Mesothelial cell of epicardium (in vitro differentiated cells): ENCODE measurements around the gene ZNF536. TPM values are rescaled to one million over a fixed set of nuclear protein-coding genes. Genes with fewer than 3 reads are reported as not detected.
"Not testable (repeated sequence)": the region's sequence is repeated elsewhere in the genome, so short reads cannot be mapped to it uniquely, and the experiment has no call there.

Experiments
- DNase-seq, 2 experiments: peaks; one replicate each; pipeline ENCODE4 v3.0.0; 2021; ENCODE audit warnings: low spot score in 2 of 2; ENCODE audit not compliant: unreplicated experiment in 2 of 2
- H3K27ac Mint-ChIP-seq: 2 replicates; pipeline ENCODE4 v1.8.0; 2021; ENCODE audit warnings: mixed read lengths
- H3K27me3 Mint-ChIP-seq: 2 replicates; pipeline ENCODE4 v1.8.0; 2021; ENCODE audit warnings: low read depth, mixed read lengths
- H3K36me3 Mint-ChIP-seq: 2 replicates; pipeline ENCODE4 v1.8.0; 2021; ENCODE audit warnings: mixed read lengths
- H3K4me1 Mint-ChIP-seq: 2 replicates; pipeline ENCODE4 v1.8.0; 2021; ENCODE audit warnings: mixed read lengths
- H3K4me3 Mint-ChIP-seq: 2 replicates; pipeline ENCODE4 v1.8.0; 2021; ENCODE audit warnings: mild to moderate bottlenecking, moderate library complexity, mixed read lengths
- H3K9me3 Mint-ChIP-seq: 2 replicates; pipeline ENCODE4 v1.8.0; 2021; ENCODE audit warnings: mixed read lengths
- total RNA-seq: library from RNA; stranded (reverse); gene quantifications from 3 replicates; pipeline ENCODE4 v1.2.1, GENCODE V29; 2021
- TF ChIP-seq, protein P1 (sequence below): fragments of 200-600 bp; sonication (generic); IDR thresholded peaks from one replicate; pipeline ENCODE4 v1.5.0; 2021; ENCODE audit warnings: antibody characterized with exemption; ENCODE audit not compliant: unreplicated experiment

The ZNF536 gene
- total RNA-seq, 1 donor from 2014 or later: 9.2 TPM

DNA sequence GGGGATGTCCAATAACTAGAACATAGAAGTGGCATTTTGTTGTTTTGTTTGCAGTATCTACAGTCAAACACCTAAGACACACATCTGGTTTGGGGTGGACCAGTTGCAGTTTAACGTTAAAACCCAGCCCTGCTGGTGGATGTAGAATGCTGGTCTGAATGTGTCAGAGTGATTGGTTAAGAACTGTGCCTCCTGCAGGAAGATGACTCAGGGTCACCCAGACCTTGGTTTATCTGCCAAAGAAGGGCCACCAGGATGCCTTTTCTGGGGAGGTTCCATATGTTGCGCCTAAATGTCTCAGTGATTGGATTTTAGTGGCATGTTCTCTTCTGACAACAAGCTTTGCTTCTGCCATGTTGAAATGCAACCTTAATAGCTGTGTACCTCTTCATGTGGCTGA, 23.1 kb downstream of the ZNF536 start:
- H3K4me3 Mint-ChIP-seq: no peak overlapping the region
- DNase-seq: no peak
- peaks cover 74% of the 10 kb centered on the region for H3K27me3 Mint-ChIP-seq
- H3K36me3 Mint-ChIP-seq: no peaks in the 10 kb centered on the region
- H3K4me1 Mint-ChIP-seq: peaks cover 9% of the 10 kb centered on the region
- TF ChIP-seq, protein P1, sequence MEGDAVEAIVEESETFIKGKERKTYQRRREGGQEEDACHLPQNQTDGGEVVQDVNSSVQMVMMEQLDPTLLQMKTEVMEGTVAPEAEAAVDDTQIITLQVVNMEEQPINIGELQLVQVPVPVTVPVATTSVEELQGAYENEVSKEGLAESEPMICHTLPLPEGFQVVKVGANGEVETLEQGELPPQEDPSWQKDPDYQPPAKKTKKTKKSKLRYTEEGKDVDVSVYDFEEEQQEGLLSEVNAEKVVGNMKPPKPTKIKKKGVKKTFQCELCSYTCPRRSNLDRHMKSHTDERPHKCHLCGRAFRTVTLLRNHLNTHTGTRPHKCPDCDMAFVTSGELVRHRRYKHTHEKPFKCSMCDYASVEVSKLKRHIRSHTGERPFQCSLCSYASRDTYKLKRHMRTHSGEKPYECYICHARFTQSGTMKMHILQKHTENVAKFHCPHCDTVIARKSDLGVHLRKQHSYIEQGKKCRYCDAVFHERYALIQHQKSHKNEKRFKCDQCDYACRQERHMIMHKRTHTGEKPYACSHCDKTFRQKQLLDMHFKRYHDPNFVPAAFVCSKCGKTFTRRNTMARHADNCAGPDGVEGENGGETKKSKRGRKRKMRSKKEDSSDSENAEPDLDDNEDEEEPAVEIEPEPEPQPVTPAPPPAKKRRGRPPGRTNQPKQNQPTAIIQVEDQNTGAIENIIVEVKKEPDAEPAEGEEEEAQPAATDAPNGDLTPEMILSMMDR: no peak
- no peak overlapping the region for H3K27ac Mint-ChIP-seq
- no peaks in the 10 kb centered on the region for H3K9me3 Mint-ChIP-seq

DNA sequence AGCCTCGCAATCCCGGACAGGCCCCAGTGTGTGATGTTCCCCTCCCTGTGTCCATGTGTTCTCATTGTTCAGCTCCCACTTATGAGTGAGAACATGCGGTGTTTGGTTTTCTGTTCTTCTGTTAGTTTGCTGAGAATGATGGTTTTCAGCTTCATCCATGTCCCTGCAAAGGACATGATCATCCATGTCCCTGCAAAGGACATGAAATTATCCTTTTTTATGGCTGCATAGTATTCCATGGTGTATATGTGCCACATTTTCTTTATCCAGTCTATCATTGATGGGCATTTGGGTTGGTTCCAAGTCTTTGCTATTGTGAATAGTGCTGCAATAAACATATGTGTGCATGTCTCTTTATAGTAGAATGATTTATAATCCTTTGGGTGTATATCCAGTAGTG, 26.4 kb downstream of the ZNF536 start:
- not testable (repeated sequence) for H3K27ac Mint-ChIP-seq, DNase-seq, H3K4me3 Mint-ChIP-seq, H3K9me3 Mint-ChIP-seq, H3K36me3 Mint-ChIP-seq, H3K4me1 Mint-ChIP-seq
- H3K27me3 Mint-ChIP-seq: peaks cover 59% of the 10 kb centered on the region

DNA sequence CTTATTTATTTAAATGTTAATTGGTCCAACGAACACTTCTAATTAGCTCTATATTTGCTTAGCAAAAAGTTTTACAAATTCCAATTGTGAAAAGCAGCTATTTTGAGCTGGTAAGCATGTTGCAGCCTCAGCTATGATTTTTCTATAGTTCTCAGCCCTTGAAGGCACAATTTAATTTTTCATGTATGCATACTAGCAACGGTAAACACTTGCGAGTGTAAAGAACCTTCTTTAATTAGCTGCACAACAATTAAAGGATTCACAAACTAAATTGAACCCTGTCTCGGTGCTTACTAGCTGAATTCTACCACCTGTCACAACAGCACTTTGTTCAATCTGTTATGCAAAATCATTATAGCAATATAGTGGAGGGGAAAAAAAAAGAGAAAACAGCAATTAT, 29.8 kb downstream of the ZNF536 start:
- DNase-seq: no peak
- no peaks in the 10 kb centered on the region for H3K36me3 Mint-ChIP-seq
- H3K9me3 Mint-ChIP-seq: no peaks in the 10 kb centered on the region
- H3K27me3 Mint-ChIP-seq: peaks cover 32% of the 10 kb centered on the region
- no peak overlapping the region for H3K27ac Mint-ChIP-seq
- no peak overlapping the region for H3K4me3 Mint-ChIP-seq
- TF ChIP-seq, protein P1: no peak
- H3K4me1 Mint-ChIP-seq: peaks cover 5% of the 10 kb centered on the region

DNA sequence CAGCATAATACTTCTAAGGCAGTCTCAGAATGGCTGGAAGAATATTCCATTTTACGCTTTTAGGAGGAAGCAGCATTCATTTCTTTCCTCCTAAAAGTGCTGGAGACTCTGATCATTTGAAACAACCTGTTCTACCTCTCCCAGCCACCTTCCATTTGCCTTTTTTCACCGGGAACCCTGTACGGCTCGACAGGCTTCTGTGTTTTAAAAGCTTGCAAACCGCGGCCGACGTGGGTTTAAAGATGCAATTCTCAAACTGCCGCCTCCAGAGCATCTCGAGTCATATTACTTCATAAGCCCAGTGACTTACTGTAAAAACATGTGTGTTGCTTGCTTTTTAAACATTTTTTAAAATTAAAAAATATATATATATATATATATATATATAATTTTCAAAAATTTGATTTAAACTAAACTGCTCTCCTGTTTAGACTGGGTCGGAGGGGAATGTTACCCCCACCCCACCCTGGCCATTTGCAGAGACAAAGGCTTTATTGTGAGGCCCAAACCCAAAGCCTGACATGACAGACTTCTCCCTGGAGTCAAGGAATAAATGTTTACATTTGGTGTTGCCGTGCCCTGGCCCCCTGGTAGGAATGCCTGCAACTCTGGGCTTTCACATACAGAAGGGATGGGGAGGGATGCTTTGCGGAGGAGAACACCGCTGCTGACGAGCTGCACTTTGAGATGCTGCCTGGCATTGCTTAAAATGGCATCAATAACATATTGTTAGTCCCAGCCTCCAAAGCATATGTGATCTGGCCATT, 30.4 kb downstream of the ZNF536 start:
- DNase-seq: no peak
- Mint-ChIP-seq H3K4me1 (peaks cover 5% of the 10 kb centered on the region), H3K27me3 (peaks cover 26% of the 10 kb centered on the region), H3K36me3 (no peaks in the 10 kb centered on the region), H3K4me3 (no peak overlapping the region), H3K9me3 (no peaks in the 10 kb centered on the region), H3K27ac (no peak overlapping the region)
- TF ChIP-seq, protein P1: no peak

DNA sequence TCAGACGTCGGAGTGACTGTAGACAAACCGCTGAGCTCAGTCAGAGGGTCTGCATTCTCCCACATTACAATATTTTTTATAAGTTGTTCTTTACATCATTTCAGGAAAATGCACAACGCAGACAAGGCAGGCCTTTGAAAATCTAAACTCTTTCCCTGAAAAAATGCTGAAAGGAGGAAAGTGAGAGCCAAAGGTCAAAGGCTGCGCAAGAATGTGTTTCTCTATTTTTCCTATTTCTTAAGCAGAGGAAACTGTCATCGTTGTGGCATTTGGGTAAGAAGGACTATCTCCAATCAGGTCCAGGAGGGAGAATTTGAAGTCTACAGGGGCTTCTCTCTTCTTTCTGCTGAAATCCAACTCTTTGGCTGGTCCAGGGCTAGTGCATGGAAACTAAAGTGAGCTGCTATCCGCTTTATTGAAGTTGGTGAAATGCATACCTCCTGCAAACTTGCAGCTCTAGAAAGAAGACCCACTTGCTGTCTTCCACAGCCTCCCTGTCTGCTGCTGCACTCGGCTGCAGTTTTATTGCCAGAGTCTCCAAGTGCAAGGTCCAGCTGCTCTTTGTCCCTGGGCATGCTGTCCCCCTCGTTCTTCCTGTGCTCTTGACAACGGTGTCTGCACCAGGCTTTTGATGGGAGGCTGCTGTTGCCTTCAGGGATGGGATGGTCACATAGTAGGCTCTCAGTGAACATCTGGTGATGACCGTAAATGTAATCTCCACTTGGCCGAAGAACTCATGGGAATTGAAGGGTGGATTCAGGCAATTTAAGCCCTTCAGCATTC, 31.2 kb downstream of the ZNF536 start:
- no peak for DNase-seq
- H3K27me3 Mint-ChIP-seq: peaks cover 21% of the 10 kb centered on the region
- H3K4me1 Mint-ChIP-seq: peaks cover 5% of the 10 kb centered on the region

More for the DNA sequence above, 31.2 kb downstream of the ZNF536 start:
- H3K4me3 Mint-ChIP-seq: no peak overlapping the region
- H3K9me3 Mint-ChIP-seq: no peaks in the 10 kb centered on the region
- no peaks in the 10 kb centered on the region for H3K36me3 Mint-ChIP-seq
- TF ChIP-seq, protein P1: no peak
- peak overlapping the region; percentile 14 for H3K27ac Mint-ChIP-seq
